Suprapubic skin (tissue), 4 donors: ENCODE measurements around the gene NEFH. TPM values are rescaled to one million over a fixed set of nuclear protein-coding genes. Genes with fewer than 3 reads are reported as not detected.

ENCODE experiments used
- DNase-seq, 2 donors: peaks; one replicate each; pipeline ENCODE4 v3.0.0-alpha.2; 2019; ENCODE audit warnings: low spot score in 2 of 2
- H3K27ac ChIP-seq: fragments of 200-600 bp; sonication (generic); one replicate; pipeline ENCODE4 v1.5.1; 2019
- H3K27me3 ChIP-seq: fragments of 200-600 bp; sonication (generic); one replicate; pipeline ENCODE4 v1.5.1; 2019
- H3K36me3 ChIP-seq: fragments of 200-600 bp; sonication (generic); one replicate; pipeline ENCODE4 v1.5.1; 2019
- H3K4me1 ChIP-seq: fragments of 200-600 bp; sonication (generic); one replicate; pipeline ENCODE4 v1.5.1; 2019
- H3K4me3 ChIP-seq: fragments of 200-600 bp; sonication (generic); one replicate; pipeline ENCODE4 v1.5.1; 2019; ENCODE audit warnings: mild to moderate bottlenecking
- H3K9me3 ChIP-seq: fragments of 200-600 bp; sonication (generic); one replicate; pipeline ENCODE4 v1.5.1; 2019
- CTCF ChIP-seq, 2 donors: fragments of 200-600 bp in 1 of 2; fragments of 450-650 bp in 1 of 2; sonication (generic) in 1 of 2; IDR thresholded peaks; one replicate each; pipeline ENCODE4 v1.5.1; 2016 to 2019; ENCODE audit warnings: antibody characterized with exemption in 2 of 2, mild to moderate bottlenecking in 1 of 2, moderate library complexity in 1 of 2
- EP300 ChIP-seq: sonication (generic); formaldehyde crosslinking; IDR thresholded peaks from one replicate; pipeline ENCODE4 v1.6.1; 2017; ENCODE audit warnings: antibody characterized with exemption
- POLR2A ChIP-seq, 2 donors: fragments of 450-650 bp; IDR thresholded peaks; one replicate each; pipeline ENCODE4 v1.6.1; 2017; ENCODE audit warnings: antibody characterized with exemption in 2 of 2, mild to moderate bottlenecking in 2 of 2, moderate library complexity in 2 of 2
- POLR2AphosphoS5 ChIP-seq, 3 donors: sonication (generic); formaldehyde crosslinking; IDR thresholded peaks; one replicate each; pipeline ENCODE4 v1.6.1; 2017; ENCODE audit warnings: antibody characterized with exemption in 3 of 3
- WGBS: methylation state at CpG from one replicate; pipeline ENCODE4 v1.1.5; 2018; 5-methylcytosine and 5-hydroxymethylcytosine counted together
- total RNA-seq, 4 donors: library from RNA; depleted of rRNA; stranded (reverse); fragments of >200 nt; gene quantifications; one replicate each; pipeline ENCODE4 v1.1.0, GENCODE V29; 2016

The NEFH gene
- total RNA-seq, 4 donors from 2014 or later, result 0.26 to 0.51 TPM; not detected in 2

- H3K36me3 ChIP-seq, result no peaks in the 10 kb centered on the region
- H3K4me3 ChIP-seq, result no peak overlapping the region
- H3K9me3 ChIP-seq, result no peaks in the 10 kb centered on the region
- no peak for TF ChIP-seq POLR2AphosphoS5 (IDR thresholded peaks at IDR 0.05)
- TF ChIP-seq POLR2A (IDR thresholded peaks at IDR 0.05), result no peak
- TF ChIP-seq CTCF (IDR thresholded peaks at IDR 0.05), result no peak
- TF ChIP-seq EP300, result no peak
- no peaks in the 10 kb centered on the region for H3K4me1 ChIP-seq
- H3K27me3 ChIP-seq, result no peaks in the 10 kb centered on the region
- 93% methylated on average over 4 of the region's 4 CpGs for WGBS
- H3K27ac ChIP-seq, result no peak overlapping the region
- DNase-seq, result peak in 1 of 2 donors; percentile 20
Observed at GRCh38 chr22:29445508-29445907, 34.5 kb upstream of the NEFH start.

- H3K4me1 ChIP-seq, result no peaks in the 10 kb centered on the region
- no peak overlapping the region for H3K4me3 ChIP-seq
- no peaks in the 10 kb centered on the region for H3K36me3 ChIP-seq
- no peaks in the 10 kb centered on the region for H3K27me3 ChIP-seq
- TF ChIP-seq EP300, result no peak
- no peak overlapping the region for H3K27ac ChIP-seq
- 92% methylated on average over 5 of the region's 5 CpGs for WGBS
- no peaks in the 10 kb centered on the region for H3K9me3 ChIP-seq
- DNase-seq, result peak in 1 of 2 donors; percentile 15
Observed at GRCh38 chr22:29447906-29448305, 32.1 kb upstream of the NEFH start.

GRCh38 chr22:29449296-29449875 is 30.6 kb upstream of the NEFH start:
- 92% methylated on average over 11 of the region's 11 CpGs for WGBS
- H3K36me3 ChIP-seq, result no peaks in the 10 kb centered on the region
- TF ChIP-seq EP300 (no peak), POLR2AphosphoS5 (IDR thresholded peaks at IDR 0.05) (no peak), POLR2A (IDR thresholded peaks at IDR 0.05) (no peak), CTCF (IDR thresholded peaks at IDR 0.05) (no peak)

GRCh38 chr22:29450222-29450621 is 29.8 kb upstream of the NEFH start:
- Histone ChIP-seq H3K4me3 (no peak overlapping the region), H3K27me3 (no peaks in the 10 kb centered on the region), H3K36me3 (no peaks in the 10 kb centered on the region), H3K4me1 (no peaks in the 10 kb centered on the region), H3K9me3 (no peaks in the 10 kb centered on the region), H3K27ac (no peak overlapping the region)
- DNase-seq, result no peak
- TF ChIP-seq POLR2AphosphoS5 (IDR thresholded peaks at IDR 0.05) (no peak), EP300 (no peak), POLR2A (IDR thresholded peaks at IDR 0.05) (no peak), CTCF (IDR thresholded peaks at IDR 0.05) (no peak)
- WGBS, result 72% methylated on average over 8 of the region's 8 CpGs

More at GRCh38 chr22:29449296-29449875, 30.6 kb upstream of the NEFH start:
- Histone ChIP-seq H3K4me1 (no peaks in the 10 kb centered on the region), H3K27me3 (no peaks in the 10 kb centered on the region), H3K9me3 (no peaks in the 10 kb centered on the region), H3K4me3 (no peak overlapping the region), H3K27ac (no peak overlapping the region)
- DNase-seq, result no peak

- no peak for TF ChIP-seq POLR2AphosphoS5 (IDR thresholded peaks at IDR 0.05)
- TF ChIP-seq POLR2A (IDR thresholded peaks at IDR 0.05), result no peak
- TF ChIP-seq EP300, result no peak
- TF ChIP-seq CTCF (IDR thresholded peaks at IDR 0.05), result no peak
- 94% methylated on average over 4 of the region's 4 CpGs for WGBS
Observed at GRCh38 chr22:29451863-29452262, 28.2 kb upstream of the NEFH start.

GRCh38 chr22:29454276-29454675 is 25.7 kb upstream of the NEFH start:
- 59% methylated on average over 7 of the region's 8 CpGs for WGBS
- TF ChIP-seq POLR2AphosphoS5 (IDR thresholded peaks at IDR 0.05) (no peak), POLR2A (IDR thresholded peaks at IDR 0.05) (no peak), EP300 (no peak), CTCF (IDR thresholded peaks at IDR 0.05) (no peak)
- Histone ChIP-seq H3K27me3 (no peaks in the 10 kb centered on the region), H3K4me1 (no peaks in the 10 kb centered on the region), H3K9me3 (no peaks in the 10 kb centered on the region), H3K36me3 (no peaks in the 10 kb centered on the region), H3K4me3 (no peak overlapping the region), H3K27ac (no peak overlapping the region)
- no peak for DNase-seq

More at GRCh38 chr22:29451863-29452262, 28.2 kb upstream of the NEFH start:
- no peaks in the 10 kb centered on the region for H3K4me1 ChIP-seq
- no peaks in the 10 kb centered on the region for H3K9me3 ChIP-seq
- no peaks in the 10 kb centered on the region for H3K36me3 ChIP-seq
- H3K27ac ChIP-seq, result no peak overlapping the region
- H3K27me3 ChIP-seq, result no peaks in the 10 kb centered on the region
- H3K4me3 ChIP-seq, result no peak overlapping the region
- DNase-seq, result no peak
